Endothelial cell of umbilical vein (primary cell): ENCODE results near the gene UCMA. TPM values are rescaled to one million over a fixed set of nuclear protein-coding genes. Genes with fewer than 3 reads are reported as not detected.

Experiments used
- BruUV-seq: library from RNA; stranded (reverse); fragments of 400-500 nt; replicated peaks from 2 replicates; lab custom pipeline; 2021; lab: Mats Ljungman, UMichigan
- CTCF ChIA-PET: fragments of 300-600, 350-600 bp; sonication (Branson Sonifier 250); formaldehyde crosslinking; loops from one replicate; lab custom pipeline; 2021; ENCODE audit warnings: antibody characterized with exemption, inconsistent platforms; lab: Charles Lee
- POLR2A ChIA-PET: fragments of 300-600, 350-600 bp; sonication (Branson Sonifier 250); formaldehyde crosslinking; loops from one replicate; lab custom pipeline; 2021; ENCODE audit warnings: antibody characterized with exemption, inconsistent platforms; lab: Charles Lee
- DNase-seq: peaks from one replicate; pipeline ENCODE4 v3.0.0-alpha.2; 2011; ENCODE audit warnings: low read depth, low spot score
- FAIRE-seq: peaks from 2 replicates; lab custom pipeline; 2011; peaks lifted over from hg19 to GRCh38; lab: Jason Lieb, UNC
- H2AFZ ChIP-seq: 2 replicates; pipeline ENCODE4 v1.6.0; 2012; ENCODE audit warnings: low read depth, low read length, control low read depth, inconsistent platforms
- H3K27ac ChIP-seq: 2 replicates; pipeline ENCODE4 v1.5.1; 2011; ENCODE audit warnings: low read depth, mild to moderate bottlenecking, control low read depth, low read length, moderate library complexity; ENCODE audit not compliant: insufficient read depth
- H3K27me3 ChIP-seq, 2 experiments: 2 replicates each; pipeline versions ENCODE4 v1.6.0 to v1.6.1; 2011; ENCODE audit warnings: low read length in 2 of 2, mixed read lengths in 1 of 2; ENCODE audit not compliant: control insufficient read depth in 2 of 2, insufficient read depth in 2 of 2
- H3K36me3 ChIP-seq, 2 experiments: 2 replicates in 1 of 2; 3 replicates in 1 of 2; pipeline ENCODE4 v1.5.1; 2011; ENCODE audit warnings: low read length in 2 of 2, mild to moderate bottlenecking in 1 of 2, moderate library complexity in 1 of 2; ENCODE audit not compliant: control insufficient read depth in 2 of 2, insufficient read depth in 2 of 2; ENCODE audit errors: extremely low read depth in 1 of 2
- H3K4me1 ChIP-seq: 3 replicates; pipeline ENCODE4 v1.5.1; 2011; ENCODE audit warnings: mild to moderate bottlenecking, low read length; ENCODE audit not compliant: control insufficient read depth, insufficient read depth; ENCODE audit errors: extremely low read depth
- H3K4me2 ChIP-seq: 2 replicates; pipeline ENCODE4 v1.6.1; 2011; ENCODE audit warnings: low read length, control low read depth, mixed read lengths; ENCODE audit not compliant: insufficient read depth
- H3K4me3 ChIP-seq, 3 experiments: fragments of 200-600 bp in 1 of 3; sonication (generic), shearing (Covaris generic) in 1 of 3; replicated peaks in 1 of 3; 2 replicates each; pipeline ENCODE4 v1.5.1; 2011 to 2016; ENCODE audit warnings: control low read depth in 3 of 3, low read length in 3 of 3, mild to moderate bottlenecking in 2 of 3, inconsistent platforms in 1 of 3, low read depth in 1 of 3, moderate library complexity in 1 of 3; ENCODE audit not compliant: insufficient read depth in 1 of 3
- H3K79me2 ChIP-seq: 2 replicates; pipeline ENCODE4 v1.6.0; 2012; ENCODE audit warnings: low read length, inconsistent platforms; ENCODE audit not compliant: control insufficient read depth, insufficient read depth
- H3K9ac ChIP-seq: replicated peaks from 2 replicates; pipeline ENCODE3; 2011; ENCODE audit warnings: low read length, control low read depth; ENCODE audit not compliant: insufficient read depth; ENCODE audit errors: extremely low read depth
- H3K9me1 ChIP-seq: replicated peaks from 3 replicates; pipeline ENCODE4 v1.6.0; 2011; ENCODE audit warnings: mild to moderate bottlenecking, low read length; ENCODE audit not compliant: control insufficient read depth, insufficient read depth; ENCODE audit errors: extremely low read depth
- H3K9me3 ChIP-seq: replicated peaks from 2 replicates; pipeline ENCODE4 v1.5.1; 2012; ENCODE audit warnings: low read length, inconsistent platforms; ENCODE audit not compliant: control insufficient read depth, insufficient read depth
- H4K20me1 ChIP-seq: replicated peaks from 2 replicates; pipeline ENCODE3; 2011; ENCODE audit warnings: mild to moderate bottlenecking, low read length; ENCODE audit not compliant: control insufficient read depth, insufficient read depth; ENCODE audit errors: extremely low read depth
- EZH2 ChIP-seq: IDR thresholded peaks from 2 replicates; pipeline ENCODE4 v1.6.1; 2012; ENCODE audit warnings: borderline replicate concordance, low read depth, mild to moderate bottlenecking, moderate library complexity, low read length, inconsistent platforms; ENCODE audit not compliant: severe bottlenecking
- FOS ChIP-seq: IDR thresholded peaks from 2 replicates; pipeline ENCODE4 v1.6.1; 2011; ENCODE audit warnings: mild to moderate bottlenecking, low read length, moderate library complexity, borderline replicate concordance; ENCODE audit not compliant: insufficient read depth
- GATA2 ChIP-seq: IDR thresholded peaks from 2 replicates; pipeline ENCODE4 v1.7.0; 2011; ENCODE audit warnings: low read depth, mild to moderate bottlenecking, moderate library complexity, mixed read lengths, low read length; ENCODE audit not compliant: insufficient read length, insufficient read depth
- JUN ChIP-seq: IDR thresholded peaks from 2 replicates; pipeline ENCODE4 v1.6.1; 2011; ENCODE audit warnings: borderline replicate concordance, low read depth; ENCODE audit not compliant: insufficient read length, insufficient read depth
- MYC ChIP-seq: IDR thresholded peaks from one replicate; pipeline ENCODE4 v1.6.1; 2011; ENCODE audit warnings: mild to moderate bottlenecking, low read depth, low read length
- POLR2A ChIP-seq: IDR thresholded peaks from 2 replicates; pipeline ENCODE4 v1.6.1; 2012; ENCODE audit warnings: low read depth, mild to moderate bottlenecking, control low read depth, low read length
- POLR2AphosphoS5 ChIP-seq: IDR thresholded peaks from 2 replicates; pipeline ENCODE4 v1.6.1; 2012; ENCODE audit warnings: low read depth, mild to moderate bottlenecking, control low read depth, low read length, moderate library complexity; ENCODE audit not compliant: insufficient read depth
- dilution Hi-C: fragments of 300-500 bp; cut with MboI; formaldehyde crosslinking; loops from one replicate; pipeline ENCODE4 v1.15.0; 2019; ENCODE audit warnings: low sequenced_read_pairs; ENCODE audit not compliant: extremely low pct_ligation_motif_present
- intact Hi-C: fragments of 100-400 bp; cut with micrococcal nuclease; formaldehyde crosslinking; loops from one replicate; pipeline ENCODE4 v1.10.0; 2022
- polyA plus RNA-seq, 4 experiments: library from polyadenylated mRNA; depleted of rRNA in 3 of 4; stranded (reverse) in 3 of 4; unstranded in 1 of 4; fragments of >200 nt; gene quantifications; 2 replicates each; pipeline versions ENCODE4 v1.2.1 to v1.2.3, GENCODE V29; 2011 to 2012; ENCODE audit warnings: missing spikeins in 1 of 4
- total RNA-seq: library from RNA; stranded (reverse); gene quantifications from 2 replicates; pipeline ENCODE4 v1.2.3, GENCODE V29; 2021
- TF ChIP-seq, protein P1 (sequence below): IDR thresholded peaks from 2 replicates; pipeline ENCODE4 v1.6.1; 2011; ENCODE audit not compliant: insufficient read depth, insufficient read length
- TF ChIP-seq, protein P2 (sequence below), 2 donors: IDR thresholded peaks; 1 replicate in 1 of 2; 2 replicates in 1 of 2; pipeline ENCODE4 v1.5.1; 2011; ENCODE audit warnings: low read length in 2 of 2, mild to moderate bottlenecking in 2 of 2, moderate library complexity in 2 of 2, control low read depth in 1 of 2, inconsistent platforms in 1 of 2, low read depth in 1 of 2; ENCODE audit not compliant: insufficient read depth in 1 of 2; ENCODE audit errors: extremely low read depth in 1 of 2

The UCMA gene
- total and polyA plus RNA-seq, 2 donors (not counting 3 experiments of a cell fraction or from before 2014, with no cell fraction given), result not detected

DNA sequence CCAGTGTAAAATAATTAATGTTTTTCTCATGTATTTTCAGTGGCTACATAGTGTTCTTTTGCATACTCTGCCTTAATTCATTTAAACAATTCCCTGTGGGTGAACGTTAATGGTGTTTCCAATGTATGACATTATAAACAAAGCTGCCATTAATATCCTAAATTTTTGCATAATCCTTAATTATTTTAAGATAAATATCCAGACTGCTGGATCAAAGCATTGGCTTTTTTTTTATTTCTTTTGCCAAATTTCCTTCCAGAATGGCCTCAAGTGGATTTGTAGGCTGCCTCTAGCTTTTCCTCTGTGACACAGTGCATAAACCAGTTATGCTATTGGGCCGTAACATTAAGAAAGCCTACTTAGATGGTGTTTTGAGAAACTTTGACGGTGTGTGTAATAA lies 43.4 kb downstream of the UCMA start:
- no TSS peak for BruUV-seq
- ChIA-PET CTCF (interaction anchor here (2.2 kb wide), 1 partner anchor 16 kb away, joined by 10 read pairs; no protein-coding TSS in a partner anchor), POLR2A (no interaction called here)
- dilution Hi-C loops (no loop called here), intact Hi-C loops (no loop called here)
- no peak for TF ChIP-seq POLR2AphosphoS5
- TF ChIP-seq, protein P1, sequence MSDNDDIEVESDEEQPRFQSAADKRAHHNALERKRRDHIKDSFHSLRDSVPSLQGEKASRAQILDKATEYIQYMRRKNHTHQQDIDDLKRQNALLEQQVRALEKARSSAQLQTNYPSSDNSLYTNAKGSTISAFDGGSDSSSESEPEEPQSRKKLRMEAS, result no peak
- TF ChIP-seq MYC, result no peak
- no peak for TF ChIP-seq GATA2
- TF ChIP-seq JUN, result no peak
- TF ChIP-seq FOS, result no peak
- TF ChIP-seq POLR2A, result no peak
- TF ChIP-seq EZH2, result no peak
- TF ChIP-seq, protein P2, sequence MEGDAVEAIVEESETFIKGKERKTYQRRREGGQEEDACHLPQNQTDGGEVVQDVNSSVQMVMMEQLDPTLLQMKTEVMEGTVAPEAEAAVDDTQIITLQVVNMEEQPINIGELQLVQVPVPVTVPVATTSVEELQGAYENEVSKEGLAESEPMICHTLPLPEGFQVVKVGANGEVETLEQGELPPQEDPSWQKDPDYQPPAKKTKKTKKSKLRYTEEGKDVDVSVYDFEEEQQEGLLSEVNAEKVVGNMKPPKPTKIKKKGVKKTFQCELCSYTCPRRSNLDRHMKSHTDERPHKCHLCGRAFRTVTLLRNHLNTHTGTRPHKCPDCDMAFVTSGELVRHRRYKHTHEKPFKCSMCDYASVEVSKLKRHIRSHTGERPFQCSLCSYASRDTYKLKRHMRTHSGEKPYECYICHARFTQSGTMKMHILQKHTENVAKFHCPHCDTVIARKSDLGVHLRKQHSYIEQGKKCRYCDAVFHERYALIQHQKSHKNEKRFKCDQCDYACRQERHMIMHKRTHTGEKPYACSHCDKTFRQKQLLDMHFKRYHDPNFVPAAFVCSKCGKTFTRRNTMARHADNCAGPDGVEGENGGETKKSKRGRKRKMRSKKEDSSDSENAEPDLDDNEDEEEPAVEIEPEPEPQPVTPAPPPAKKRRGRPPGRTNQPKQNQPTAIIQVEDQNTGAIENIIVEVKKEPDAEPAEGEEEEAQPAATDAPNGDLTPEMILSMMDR (IDR thresholded peaks at IDR 0.05; ENCODE audit: extremely low read depth in 1 of 2, insufficient read depth in 1 of 2, low read depth in 1 of 2, low read length in 2 of 2), result no peak
- Histone ChIP-seq H2AFZ (no peak overlapping the region), H3K4me3 (no peak overlapping the region), H3K9me1 (no peaks in the 10 kb centered on the region), H3K4me1 (no peaks in the 10 kb centered on the region), H3K4me2 (no peak overlapping the region), H3K79me2 (no peaks in the 10 kb centered on the region), H3K27me3 (no peaks in the 10 kb centered on the region), H3K36me3 (peaks cover 0 to 8% of the 10 kb centered on the region in 2 experiments), H3K9me3 (no peaks in the 10 kb centered on the region), H3K9ac (no peak overlapping the region), H4K20me1 (no peaks in the 10 kb centered on the region), H3K27ac (no peak overlapping the region)
- FAIRE-seq, result no peak
- no peak for DNase-seq
